ENCODE measurements around the gene FEZ2. TPM values are rescaled to one million over a fixed set of nuclear protein-coding genes. Genes with fewer than 3 reads are reported as not detected.
A peak's percentile ranks its signal among the peaks of the same experiment; 100 is the strongest.

Gene FEZ2
- total and polyA plus RNA-seq, 12 donors: 16.4 to 51.7 (median 40.6) TPM

DNA sequence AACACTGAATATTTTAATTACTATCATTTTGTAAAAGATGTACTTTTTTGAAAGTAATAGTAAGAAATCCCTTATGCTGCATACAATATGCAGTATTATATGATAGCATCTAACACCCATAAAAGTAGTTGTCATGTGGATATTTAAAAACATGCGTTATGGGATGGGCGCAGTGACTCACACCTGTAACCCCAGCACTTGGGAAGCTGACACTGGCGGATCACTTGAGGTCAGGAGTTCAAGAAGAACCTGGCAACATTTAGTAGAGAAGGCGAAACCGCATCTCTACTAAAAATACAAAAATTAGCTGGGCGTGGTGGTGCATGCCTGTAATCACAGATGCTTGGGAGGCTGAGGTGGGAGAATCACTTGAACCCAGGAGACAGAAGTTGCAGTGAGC lies 88.9 kb downstream of the FEZ2 start:
- no peaks in the 10 kb centered on the region for H3K4me1 ChIP-seq
- DNase-seq (no peak), ATAC-seq (no peak)
- 95 to 98% methylated on average over 6 of the region's 6 CpGs for WGBS, 2 donors
- no peak overlapping the region for H3K4me3 ChIP-seq
- H3K27me3 ChIP-seq: no peaks in the 10 kb centered on the region
- no peak overlapping the region for H3K27ac ChIP-seq
- intact Hi-C loops (cut with DNase I): loop anchor here in 6 of 10 donors (5.0 to 10.0 kb wide), 3 partner anchors 156 to 276 kb away; no protein-coding TSS in a partner anchor
- peaks cover 0 to 80% (median 28%) of the 10 kb centered on the region in 9 donors for H3K36me3 ChIP-seq
- H3K9me3 ChIP-seq: no peaks in the 10 kb centered on the region
- TF ChIP-seq, protein P1, sequence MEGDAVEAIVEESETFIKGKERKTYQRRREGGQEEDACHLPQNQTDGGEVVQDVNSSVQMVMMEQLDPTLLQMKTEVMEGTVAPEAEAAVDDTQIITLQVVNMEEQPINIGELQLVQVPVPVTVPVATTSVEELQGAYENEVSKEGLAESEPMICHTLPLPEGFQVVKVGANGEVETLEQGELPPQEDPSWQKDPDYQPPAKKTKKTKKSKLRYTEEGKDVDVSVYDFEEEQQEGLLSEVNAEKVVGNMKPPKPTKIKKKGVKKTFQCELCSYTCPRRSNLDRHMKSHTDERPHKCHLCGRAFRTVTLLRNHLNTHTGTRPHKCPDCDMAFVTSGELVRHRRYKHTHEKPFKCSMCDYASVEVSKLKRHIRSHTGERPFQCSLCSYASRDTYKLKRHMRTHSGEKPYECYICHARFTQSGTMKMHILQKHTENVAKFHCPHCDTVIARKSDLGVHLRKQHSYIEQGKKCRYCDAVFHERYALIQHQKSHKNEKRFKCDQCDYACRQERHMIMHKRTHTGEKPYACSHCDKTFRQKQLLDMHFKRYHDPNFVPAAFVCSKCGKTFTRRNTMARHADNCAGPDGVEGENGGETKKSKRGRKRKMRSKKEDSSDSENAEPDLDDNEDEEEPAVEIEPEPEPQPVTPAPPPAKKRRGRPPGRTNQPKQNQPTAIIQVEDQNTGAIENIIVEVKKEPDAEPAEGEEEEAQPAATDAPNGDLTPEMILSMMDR (IDR thresholded peaks at IDR 0.05): no peak

DNA sequence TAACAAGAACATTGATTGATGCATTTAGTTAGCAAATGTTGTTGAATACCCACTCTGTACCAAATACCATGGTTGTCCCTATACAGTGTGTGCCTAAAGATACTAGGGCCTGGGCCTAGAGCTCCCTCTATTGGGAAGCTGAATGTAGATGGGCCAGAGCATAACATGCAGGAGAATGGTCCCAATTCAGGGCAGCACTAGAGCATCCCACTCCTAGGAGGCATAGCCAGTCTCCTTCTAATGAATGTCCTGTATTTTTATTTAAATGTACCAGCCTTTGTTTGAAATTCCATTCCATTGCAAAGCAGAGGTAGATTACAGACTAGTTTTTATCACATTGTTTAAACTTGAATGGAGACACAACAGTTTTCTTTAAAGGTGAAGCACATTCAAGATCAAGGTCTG lies 90.6 kb downstream of the FEZ2 start:
- Histone ChIP-seq H3K27ac (no peak overlapping the region), H3K9me3 (no peaks in the 10 kb centered on the region), H3K4me3 (no peak overlapping the region), H3K27me3 (no peaks in the 10 kb centered on the region), H3K4me1 (no peaks in the 10 kb centered on the region), H3K36me3 (peaks cover 0 to 80% (median 13%) of the 10 kb centered on the region in 9 donors)
- intact Hi-C loops (cut with DNase I): loop anchor here (1.0 to 10.0 kb wide), 7 partner anchors 153 to 277 kb away; partner anchors contain the start of gene CRIM1 (in 2 of the 10)
- peak in 1 of 2 donors; percentile 58 for DNase-seq
- TF ChIP-seq, protein P1 (IDR thresholded peaks at IDR 0.05): peak; percentile 54 to 92 (median 83)
- ATAC-seq: peak; percentile 85 to 96 (median 94)

Other genes with a start within 250 kb of the FEZ2 start
- gene CRIM1, start 242.4 kb downstream of the FEZ2 start, total RNA-seq: 10 to 100 TPM; 35.1 to 83.6 (median 66.5) TPM
- 10 to 100 TPM; 14.1 to 21.4 TPM for gene CRIM1, start 242.4 kb downstream of the FEZ2 start, polyA plus RNA-seq
- 10 to 100 TPM in 3 of 10 donors, 1 to 10 TPM in 7; 1.2 to 23.6 (median 4.7) TPM for gene VIT, start 98.5 kb upstream of the FEZ2 start, total RNA-seq
- gene VIT, start 98.5 kb upstream of the FEZ2 start, polyA plus RNA-seq: 1 to 10 TPM; 2.7 to 9.6 TPM

All from heart right ventricle (tissue), 16 donors.